Gastroesophageal sphincter (tissue), 3 donors: ENCODE results near the gene CPB2.

Experiments
- EP300 ChIP-seq: sonication (generic); formaldehyde crosslinking; IDR thresholded peaks from one replicate; pipeline ENCODE4 v1.6.1; 2017; ENCODE audit warnings: antibody characterized with exemption, mild to moderate bottlenecking
- TF ChIP-seq, protein P1 (sequence below), 4 experiments: fragments of 200-600 bp in 2 of 4; fragments of 450-650 bp in 2 of 4; sonication (generic) in 1 of 4; IDR thresholded peaks; one replicate each; pipeline ENCODE4 v1.5.1; 2017 to 2019; ENCODE audit warnings: antibody characterized with exemption in 4 of 4, mild to moderate bottlenecking in 2 of 4, moderate library complexity in 2 of 4

DNA sequence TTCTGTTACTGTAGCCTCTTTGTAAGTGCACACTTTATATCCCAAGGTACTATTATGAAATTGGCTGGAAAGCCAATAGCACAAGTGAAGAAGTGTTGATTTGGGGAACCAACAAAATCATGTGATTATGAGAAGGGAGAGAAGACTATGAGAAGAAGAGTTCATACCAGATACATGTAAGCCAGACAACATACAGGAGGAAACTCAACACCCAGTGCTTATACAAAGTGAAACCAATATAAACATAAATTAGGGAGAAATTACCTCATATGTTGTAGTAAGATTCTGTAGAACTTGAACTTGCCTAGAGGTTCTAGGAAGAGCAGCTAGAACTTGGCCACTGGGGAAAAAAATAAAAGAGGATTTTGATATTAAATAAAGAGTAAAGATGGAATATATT is 17.4 kb downstream of the CPB2 start:
- TF ChIP-seq, protein P1, sequence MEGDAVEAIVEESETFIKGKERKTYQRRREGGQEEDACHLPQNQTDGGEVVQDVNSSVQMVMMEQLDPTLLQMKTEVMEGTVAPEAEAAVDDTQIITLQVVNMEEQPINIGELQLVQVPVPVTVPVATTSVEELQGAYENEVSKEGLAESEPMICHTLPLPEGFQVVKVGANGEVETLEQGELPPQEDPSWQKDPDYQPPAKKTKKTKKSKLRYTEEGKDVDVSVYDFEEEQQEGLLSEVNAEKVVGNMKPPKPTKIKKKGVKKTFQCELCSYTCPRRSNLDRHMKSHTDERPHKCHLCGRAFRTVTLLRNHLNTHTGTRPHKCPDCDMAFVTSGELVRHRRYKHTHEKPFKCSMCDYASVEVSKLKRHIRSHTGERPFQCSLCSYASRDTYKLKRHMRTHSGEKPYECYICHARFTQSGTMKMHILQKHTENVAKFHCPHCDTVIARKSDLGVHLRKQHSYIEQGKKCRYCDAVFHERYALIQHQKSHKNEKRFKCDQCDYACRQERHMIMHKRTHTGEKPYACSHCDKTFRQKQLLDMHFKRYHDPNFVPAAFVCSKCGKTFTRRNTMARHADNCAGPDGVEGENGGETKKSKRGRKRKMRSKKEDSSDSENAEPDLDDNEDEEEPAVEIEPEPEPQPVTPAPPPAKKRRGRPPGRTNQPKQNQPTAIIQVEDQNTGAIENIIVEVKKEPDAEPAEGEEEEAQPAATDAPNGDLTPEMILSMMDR (IDR thresholded peaks at IDR 0.05): no peak
- TF ChIP-seq EP300: no peak
